ACHN (cell line): ENCODE data around the gene PAK6.
A peak's percentile ranks its signal among the peaks of the same experiment; 100 is the strongest.

ENCODE experiments used
- DNase-seq: peaks from one replicate; pipeline ENCODE4 v3.0.0-alpha.2; 2015
- in situ Hi-C: cut with HindIII; loops from 2 replicates; pipeline ENCODE4 v1.10.0; 2017; ENCODE audit warnings: low sequenced_read_pairs, low pct_ligation_motif_present, low pct_unique_long_range_greater_than_20kb

The PAK6 gene

DNA sequence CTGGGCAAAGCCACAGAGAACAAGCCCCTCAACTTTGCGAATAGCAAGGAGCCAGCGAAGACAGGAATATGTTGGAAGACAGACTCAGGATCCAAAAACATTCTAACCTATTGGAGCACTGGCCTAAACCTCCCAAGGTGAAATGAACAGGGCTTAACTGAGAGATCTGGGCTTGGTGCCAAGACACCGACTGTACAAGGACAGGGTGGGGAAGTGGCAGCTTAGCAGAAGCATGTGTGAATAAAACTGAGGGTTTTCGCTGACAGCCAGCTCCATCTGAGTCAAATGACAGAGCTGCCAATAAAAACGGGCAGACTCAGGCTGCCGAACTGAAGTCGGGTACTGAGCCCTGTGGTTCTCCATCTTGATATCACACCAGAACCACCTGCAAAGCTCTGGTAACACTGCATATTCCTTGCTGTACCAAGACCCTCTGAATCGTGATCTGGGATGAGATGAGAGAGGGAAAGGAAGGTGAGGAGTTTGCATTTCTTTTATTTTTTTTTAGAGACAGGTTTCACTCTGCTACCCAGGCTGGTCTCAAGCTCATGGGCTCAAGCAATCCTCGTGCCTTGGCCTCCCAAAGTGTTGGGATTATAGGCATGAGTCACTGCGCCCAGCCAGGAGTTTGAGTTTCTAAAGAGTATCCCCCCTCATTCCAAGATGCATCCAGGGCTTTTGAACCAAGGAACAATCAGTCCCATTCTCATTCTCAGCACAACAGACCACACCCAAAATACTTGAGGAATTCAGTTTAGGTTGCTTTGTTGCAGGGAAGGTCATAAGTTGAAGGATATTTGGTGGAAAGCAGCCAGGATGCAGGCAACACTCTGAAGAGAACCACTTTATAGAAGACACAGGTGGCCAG lies 74.9 kb downstream of the PAK6 start:
- in situ Hi-C loops = no loop called here
- DNase-seq = no peak

DNA sequence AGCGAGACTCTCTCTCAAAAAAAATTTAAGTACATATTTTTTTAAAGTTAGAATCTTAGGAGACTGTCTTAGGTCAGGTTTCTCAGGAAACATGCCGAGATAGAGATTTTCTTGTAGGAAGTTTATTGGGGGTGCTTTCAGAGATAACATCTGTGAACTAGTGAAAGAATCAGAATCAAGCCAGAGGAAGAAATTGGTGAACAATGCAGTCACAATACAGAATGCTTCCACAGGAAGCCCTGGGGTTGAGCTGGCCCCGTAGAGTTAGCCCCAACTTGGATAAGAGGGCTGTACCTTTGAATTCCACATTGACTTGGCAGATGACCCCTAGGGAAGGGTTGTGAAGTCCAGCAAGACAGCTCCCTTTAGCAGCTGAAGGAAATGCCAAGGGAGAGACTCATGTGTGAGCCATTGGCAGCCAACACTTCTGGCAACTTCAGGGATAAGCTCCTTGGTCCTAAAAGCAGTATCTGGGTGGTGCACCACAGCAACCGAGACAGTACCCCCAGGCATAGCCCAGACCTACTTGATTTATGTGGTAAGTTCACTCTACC lies 75.9 kb downstream of the PAK6 start:
- in situ Hi-C loops = no loop called here
- DNase-seq = no peak

DNA sequence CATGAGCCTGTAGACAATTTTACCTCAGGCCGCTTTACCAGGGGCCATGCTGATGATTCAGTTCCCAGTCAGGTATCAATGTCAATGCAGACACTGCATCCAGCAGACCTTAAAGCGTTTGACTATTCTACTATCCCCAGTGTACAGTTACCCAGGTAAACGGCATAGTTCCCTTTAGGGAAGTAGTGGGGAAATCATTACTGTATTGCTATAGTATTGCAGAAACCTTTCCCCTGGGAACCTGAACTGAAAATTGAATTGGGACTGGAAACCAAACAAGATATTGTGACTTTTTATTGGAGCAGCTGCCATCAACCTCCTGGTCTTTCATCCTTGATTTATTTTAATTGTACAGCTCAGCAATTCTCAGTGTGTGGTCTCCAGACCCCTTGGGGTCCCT lies 78.1 kb downstream of the PAK6 start:
- in situ Hi-C loops = no loop called here
- no peak for DNase-seq

DNA sequence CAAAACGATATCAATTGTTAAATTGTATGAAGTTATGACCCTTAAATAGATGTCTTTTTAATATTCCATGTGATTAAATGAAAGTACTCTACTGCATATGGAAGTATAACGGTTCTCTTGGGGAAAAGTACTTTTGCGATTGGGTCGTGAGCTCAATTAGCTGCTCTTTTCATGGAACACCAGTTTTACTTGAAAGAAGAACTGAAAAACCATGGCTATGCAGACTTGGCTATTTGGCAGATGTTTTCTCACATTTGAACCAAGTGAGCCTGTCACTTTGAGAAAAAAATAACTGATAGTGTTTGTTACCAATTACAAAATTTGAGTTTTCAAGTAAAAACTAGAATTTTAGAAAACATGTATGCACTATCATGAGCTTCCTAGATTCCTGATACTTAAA lies 78.7 kb downstream of the PAK6 start:
- in situ Hi-C loops = no loop called here
- DNase-seq = no peak

DNA sequence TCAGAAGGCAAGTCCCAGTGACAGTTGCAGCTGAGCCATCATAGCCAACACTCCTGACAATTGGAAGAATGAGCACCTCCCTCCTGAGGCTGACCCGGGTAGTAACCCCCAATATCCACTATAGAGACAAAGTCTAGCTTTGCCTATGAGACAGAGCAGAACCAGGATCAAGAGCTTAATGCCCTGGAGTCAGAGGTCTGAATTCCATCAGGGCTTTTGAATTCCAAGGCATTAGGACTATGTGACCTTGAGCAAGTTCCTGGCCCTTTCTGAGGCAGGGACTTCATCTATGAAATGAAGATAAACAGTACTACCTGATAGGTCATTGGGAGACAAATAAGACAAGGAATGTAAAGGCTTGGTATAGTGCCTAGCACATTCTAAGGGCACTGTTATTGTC lies 81.5 kb downstream of the PAK6 start:
- in situ Hi-C loops = no loop called here
- DNase-seq = no peak

DNA sequence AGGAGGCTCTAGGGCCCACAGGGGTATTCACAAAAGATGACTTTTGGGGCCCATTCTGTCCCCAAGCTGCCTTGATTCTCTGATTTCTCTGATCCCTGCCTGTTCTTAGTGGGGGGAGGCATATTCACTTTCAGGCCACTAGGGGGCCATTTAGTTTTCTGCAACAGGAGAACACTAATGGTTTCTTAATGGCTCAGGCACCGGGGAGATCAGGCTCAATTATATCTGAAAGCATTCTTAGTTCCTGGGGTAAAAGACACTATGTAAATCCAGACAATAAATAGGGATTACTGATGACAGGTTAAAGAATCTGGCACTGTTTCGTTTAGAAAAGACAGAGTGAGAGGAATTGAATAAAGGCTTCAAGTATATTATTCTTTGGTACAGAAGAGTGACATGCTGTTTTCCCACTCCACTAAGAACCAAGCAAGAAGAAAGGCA lies 82.1 kb downstream of the PAK6 start:
- in situ Hi-C loops = no loop called here
- DNase-seq = peak; percentile 60

DNA sequence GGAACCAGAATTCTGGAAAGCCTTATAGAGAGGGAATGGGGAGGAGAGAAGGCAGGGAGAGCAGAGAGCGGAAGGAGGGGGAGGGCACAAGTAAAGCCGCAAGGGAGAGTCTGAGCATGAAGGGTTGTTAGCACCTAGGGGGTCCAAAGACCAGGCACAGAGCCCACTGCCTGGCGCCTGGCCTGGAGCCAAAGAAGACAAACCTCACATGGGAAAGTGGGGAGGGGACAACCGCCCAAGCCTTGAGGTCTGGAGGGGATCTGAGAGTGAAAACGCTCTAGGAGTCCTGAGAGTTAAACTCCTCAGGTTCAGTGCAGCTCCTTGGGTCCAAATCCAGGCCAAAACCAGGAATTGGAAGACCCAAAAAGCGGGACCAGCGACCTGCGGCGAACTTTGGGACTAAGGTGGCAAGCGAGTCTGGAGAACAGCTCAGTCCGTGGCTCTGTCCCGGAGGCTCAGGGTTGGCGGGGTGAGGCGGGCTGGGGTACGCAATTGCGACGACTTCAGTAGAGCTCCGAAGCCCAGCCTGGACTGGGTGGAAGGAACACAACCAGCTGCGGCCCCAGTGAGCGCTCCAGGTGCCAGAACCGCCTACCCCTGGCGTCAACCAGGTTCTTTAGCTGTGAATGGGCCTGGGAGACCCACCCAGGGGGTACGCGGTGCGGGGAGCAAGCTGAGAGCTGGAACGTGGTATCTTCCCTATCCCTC lies 83.8 kb downstream of the PAK6 start:
- DNase-seq = no peak
- in situ Hi-C loops = no loop called here

DNA sequence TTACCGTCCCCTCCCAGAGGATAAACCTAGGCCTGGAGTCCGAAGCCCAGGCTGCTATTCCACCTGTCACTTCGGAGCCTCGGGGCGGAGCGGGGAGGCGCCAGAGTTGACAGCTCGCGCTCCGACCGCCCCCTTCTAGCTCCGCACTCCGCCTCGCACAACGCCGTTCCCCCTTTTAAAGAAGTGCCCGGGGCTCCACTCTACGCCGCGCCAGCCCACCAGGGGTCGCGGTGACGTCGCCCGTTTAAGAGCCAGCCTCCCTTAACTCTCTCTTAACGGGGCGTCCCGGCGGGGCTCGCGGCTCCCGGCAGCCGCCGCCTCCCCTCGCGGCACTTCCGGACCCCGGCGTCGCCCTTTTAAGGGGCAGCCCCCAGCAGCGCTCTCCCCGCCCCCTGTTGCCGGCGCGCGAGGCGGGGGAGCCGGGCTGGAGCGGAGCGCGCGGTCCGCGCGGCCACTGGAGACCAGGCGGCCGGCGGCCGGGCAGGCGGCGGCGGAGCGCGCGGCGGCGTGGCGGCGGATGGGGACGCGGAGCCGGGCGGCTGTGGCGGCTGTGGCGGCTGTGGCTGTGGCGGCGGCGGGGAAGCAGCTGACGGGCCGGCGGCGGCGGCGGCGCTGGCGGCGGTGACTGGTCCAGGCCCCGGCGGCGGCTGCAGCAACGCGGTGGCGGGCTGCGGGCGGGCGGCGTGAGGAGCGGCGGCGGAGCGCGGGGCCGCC lies 84.5 kb downstream of the PAK6 start, which contains the start of gene INAFM2:
Gene INAFM2 (plus strand): TSS at position 454 of the 714 bp plus-strand sequence. CDS start 364 bp downstream, outside the sequence.
- in situ Hi-C loops = no loop called here
- DNase-seq = peak; percentile 89

DNA sequence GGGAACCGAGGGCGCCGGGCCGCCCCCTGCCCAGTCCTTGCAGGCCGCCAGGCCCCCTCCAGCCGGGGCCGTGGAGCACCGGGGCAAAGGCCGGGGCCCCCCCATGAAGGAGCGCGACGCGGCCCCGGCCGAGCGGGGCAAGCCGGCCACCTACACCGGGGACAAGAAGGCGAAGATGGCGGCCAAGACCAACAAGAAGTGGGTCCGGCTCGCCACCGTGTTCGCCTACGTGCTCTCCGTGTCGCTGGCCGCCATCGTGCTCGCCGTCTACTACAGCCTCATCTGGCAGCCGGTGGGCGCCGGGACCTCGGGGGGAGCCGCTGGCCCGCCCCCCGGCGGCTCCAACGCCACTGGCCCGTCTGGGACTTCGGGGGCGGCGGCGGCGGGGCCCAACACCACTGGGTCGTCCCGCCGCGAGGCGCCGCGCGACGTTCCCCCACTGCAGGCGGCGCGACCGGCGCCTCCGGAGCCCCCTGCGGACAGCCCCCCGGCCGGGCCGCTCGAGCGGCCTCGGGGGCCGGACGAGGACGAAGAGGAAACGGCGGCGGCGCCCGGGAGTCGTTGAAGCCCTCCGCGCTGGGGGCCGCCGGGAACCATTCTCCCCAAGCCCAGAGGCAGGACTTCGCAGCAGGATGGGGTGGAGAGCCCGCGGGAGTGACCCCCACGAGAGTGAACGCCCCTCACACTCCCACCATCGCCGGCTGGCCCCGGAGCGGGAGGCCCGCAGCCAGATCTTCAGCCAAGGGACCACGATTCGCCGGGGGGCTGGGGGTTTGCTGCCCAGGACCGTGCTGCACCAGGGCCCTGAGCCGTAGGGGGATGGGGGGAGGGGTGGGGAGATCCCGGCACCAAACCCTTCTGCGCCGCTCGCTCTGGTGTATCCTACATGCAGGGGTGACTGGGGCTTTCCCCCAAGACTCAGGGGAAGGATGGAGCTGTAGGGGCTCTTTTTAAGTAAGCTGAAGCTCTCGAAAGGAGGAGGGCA lies 85.4 kb downstream of the PAK6 start:
- DNase-seq = no peak
- in situ Hi-C loops = no loop called here

DNA sequence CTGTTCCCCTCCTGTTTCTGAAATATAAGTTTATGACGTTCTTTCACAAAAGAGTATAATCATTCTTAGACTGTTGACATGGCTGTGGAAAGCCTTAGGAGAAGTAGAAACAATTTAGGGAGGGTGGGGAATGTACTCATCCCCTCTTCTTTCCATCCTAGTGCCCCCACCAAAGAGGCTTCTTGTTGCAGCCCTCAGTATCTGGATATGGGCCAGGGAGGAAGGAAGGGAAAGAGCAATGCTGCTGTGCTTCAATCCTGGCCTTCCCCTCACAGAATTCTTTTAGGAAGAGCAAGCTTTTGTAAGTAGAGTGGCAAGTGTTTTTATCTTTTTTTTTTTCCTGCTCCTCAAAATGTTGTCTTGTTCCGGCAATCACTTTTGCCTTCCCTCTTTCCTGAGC lies 86.3 kb downstream of the PAK6 start:
- no peak for DNase-seq
- in situ Hi-C loops = no loop called here

DNA sequence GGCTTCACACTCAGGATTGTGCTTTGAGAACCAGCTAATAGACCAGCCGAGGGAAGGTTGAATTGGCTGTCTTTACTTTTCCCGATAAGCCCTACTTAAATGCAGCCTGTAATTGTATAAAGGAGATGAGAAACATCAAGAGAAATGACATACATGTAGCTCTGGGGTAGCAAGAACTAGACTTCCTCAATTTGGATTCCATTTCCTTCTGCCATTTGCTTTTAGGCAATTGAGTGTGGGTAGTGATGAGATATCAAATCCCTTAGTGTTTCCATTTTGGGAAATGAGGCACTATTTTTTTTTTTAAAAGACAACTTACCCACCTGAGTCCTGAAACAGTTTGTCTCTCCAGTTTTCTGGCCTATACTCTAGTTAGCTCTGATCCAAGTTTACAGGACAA lies 86.8 kb downstream of the PAK6 start:
- no peak for DNase-seq
- in situ Hi-C loops = no loop called here
